Activated naive CD8-positive, alpha-beta T cell treated with anti-CD3 and anti-CD28 coated beads, Interleukin-2, amount 50 U/mL, for 16 hours (primary cell): ENCODE data around the gene CYSRT1.

ENCODE experiments used
- DNase-seq: peaks from one replicate; pipeline ENCODE4 v3.0.0-alpha.2; 2020; ENCODE audit warnings: low read depth, low spot score

The CYSRT1 gene

DNA sequence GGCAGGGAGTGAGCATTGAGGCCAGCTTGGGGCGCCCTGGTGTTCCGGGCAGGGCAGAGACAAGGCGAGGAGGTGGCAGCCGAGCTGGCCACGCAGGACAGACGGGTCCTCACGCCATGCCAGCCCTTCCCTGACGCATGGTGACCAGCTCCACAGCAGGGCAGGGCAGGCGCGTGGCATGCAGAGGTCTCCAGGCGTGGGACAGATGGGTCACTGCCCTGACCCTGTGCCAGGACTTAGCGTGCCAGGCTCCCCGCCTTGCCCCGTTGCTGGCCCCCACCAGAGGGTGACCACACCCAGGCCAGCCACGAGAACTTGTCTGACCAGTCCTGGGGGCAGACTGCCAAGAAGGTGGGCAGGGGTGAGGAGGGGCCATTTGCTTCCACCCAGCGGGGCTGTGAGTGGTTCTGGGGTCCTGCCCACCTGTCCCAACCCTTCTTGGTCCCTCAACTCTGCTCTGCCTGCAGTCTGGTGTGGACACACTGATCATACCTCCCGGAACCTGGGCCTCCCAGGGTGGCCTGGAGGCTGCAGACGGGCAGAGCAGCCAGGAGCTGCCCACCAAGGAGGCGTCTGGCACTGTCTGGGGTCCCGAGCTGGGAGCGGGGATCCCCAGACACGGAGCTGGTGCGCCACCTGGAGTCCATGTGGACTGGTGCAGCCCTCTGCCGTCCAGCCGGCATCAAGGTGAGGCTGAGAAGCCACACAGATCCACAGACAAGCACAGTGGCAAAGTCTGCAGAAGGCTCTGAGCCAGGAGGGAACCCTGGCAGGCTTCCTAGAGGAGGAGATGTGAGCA is 2.3 kb downstream of the CYSRT1 start, which contains the start of gene RNF224:
Gene RNF224, plus strand, starts transcription at position 449 of the 799 bp plus-strand sequence. CDS start 834 bp downstream, outside the sequence.
- peak; percentile 70 for DNase-seq

DNA sequence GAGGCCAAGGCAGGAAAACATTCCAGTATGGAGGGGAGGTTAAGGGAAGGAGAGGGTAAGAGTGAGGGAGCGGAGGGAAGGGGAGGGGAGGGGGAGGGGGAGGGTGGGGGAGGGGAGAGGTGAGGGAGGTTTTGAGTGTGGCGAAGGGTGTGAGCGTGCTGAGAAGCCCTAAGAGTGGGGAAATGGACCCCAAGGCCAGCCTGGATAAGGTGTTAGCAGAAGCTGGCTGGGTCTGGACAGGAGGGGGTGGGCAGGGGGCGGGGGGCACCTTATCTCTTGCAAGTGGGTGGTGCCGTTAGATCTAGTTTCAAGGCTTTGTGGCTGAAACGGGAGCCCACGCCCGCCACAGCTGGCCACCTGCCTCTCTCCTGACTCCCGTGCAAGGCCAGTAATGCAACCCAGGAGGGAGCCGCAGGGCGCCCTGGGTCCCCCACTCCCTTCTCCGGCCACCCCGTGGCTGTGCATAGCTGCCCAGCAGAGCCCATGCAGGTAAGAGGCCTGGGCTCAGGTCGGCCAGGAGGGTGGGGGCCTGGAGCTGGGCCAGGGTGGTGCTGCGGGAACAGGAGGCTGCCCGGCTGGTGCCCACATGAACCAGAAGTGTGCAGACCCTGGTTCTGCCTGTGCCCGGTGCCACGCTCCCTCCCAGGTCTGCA is 3.0 kb downstream of the CYSRT1 start:
- DNase-seq, result no peak

DNA sequence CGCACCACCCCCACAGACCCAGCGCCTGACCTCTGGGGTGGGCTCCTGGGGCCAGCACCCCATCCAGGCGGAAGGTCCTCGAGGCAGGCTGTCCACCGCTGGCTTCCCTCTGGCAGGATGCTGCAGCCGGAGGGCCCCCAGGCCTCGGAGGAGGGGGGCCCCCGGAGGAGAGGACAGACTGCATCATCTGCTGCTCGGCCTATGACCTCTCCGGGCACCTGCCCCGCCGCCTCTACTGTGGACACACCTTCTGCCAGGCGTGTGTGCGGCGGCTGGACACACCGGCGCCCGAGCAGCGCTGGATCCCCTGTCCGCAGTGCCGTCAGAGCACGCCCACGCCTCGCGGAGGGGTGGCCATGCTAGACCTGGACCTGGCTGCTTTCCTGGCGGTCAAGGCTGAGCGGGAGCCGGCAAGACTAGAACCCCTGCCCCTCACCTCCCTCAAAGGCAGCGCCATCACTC is 3.6 kb downstream of the CYSRT1 start:
- no peak for DNase-seq

DNA sequence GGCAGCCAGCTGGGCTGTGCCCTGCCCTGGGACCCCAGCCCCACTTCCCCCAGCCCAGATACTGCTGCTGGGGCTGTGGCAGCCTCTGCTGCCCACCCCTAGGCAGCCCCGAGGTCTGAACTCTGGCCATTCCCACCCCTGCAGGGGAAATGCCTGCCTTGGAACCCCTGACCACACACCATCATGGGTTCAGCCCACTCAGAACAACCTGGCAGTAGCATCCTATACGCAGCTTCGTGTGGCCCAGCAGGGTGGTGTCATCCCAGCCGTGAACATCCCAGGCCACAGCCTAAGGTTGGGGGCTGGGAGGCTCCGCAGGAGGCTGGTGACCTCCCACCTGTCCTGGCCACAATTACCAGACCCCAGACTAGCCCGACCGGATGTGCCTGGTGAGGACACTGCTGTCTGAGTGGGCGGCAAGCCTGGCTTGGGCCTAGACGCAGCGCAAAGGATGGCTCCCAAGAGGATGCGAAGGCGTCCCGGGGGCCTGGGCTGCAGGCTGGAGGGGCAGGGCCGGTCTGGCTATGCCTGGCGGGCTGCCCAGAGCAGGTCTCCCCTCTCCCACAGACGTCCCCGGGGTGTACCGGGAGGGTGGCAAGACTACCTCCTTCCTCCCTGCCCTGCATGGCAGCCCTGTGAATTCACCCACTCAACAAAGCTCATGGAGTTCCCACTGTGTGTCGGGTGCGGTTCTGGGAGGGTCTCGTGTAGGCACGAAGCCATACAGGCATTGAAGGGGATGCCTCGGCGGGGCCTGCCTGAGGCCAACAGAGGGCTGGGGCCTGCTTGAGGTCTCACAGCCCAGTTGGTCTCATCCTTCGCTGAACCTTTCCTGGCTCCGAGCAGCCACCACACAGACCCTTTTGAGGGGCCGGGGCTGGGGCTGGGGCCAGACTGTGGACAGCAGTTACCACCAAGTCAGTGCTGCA is 4.3 kb downstream of the CYSRT1 start:
- DNase-seq, result no peak

DNA sequence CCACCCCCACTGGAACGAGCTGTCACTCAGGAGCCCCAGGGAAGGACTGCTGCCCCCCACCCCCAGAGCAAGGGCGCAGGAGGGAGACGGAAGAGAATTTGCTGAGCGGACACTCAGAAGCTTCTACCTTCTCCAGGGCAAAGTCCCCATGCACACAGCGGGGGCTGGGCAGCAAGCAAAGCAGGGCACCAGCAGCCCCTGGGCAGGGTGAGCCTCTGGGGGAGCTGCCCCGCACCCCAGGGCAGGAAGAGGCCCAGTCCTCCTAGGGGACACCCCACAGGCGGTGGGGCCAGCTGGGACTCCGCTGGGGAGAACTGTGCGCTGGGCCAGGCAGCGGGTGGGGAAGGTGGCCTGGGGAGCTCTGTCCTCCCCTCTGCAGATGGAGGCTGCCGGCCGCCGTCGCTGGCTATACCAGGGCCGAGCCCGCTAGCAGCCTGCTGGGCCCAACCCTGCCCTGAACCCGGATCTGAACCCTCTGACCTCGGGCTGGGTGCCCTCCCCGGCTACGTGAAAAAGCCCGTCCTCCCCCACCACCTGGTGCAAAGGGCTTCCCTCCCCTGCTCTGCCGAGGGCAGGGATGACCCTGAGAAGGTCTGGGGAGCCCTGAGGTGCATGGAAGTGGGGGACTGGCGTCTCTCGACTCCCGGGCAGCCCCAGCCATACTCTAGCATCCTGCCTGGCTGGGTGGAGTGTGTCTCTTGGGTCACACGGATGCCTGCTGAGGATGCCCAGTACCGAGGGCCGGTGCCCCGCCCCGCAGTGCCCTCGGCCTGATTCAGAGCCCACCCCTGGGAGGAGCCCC is 5.1 kb downstream of the CYSRT1 start:
- DNase-seq, result no peak

DNA sequence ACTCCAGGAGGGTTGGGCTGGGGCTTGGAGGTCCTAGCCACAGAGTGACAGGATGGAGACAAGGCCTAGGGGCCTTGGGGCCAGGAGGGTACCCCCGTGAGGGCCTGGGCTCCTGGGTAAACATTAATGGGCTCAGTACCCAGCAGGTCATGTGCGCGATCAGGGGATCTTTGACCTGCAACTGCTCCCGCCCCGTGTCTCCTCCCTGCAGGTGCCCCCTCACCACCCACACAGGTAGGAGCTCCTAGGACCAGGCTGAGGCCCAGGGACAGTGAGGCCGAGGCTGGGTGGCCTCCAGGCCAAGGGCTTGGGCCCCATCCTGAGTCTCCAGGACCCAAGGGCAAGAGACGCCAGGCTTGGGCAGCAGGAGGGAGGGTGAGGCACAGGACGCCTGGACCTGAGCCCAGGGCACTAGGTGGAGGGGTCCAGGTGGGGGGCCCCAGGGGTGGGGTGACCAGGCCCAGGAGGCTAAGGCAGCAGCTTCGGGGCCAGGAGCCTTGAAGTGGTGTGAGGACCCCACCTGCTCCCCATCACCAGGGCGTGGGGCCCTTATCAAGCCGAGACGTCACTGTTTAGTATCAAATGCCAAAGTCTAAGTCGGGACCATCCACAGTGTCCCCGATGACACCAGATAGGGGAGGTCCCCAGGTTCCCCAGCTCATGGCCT is 5.9 kb downstream of the CYSRT1 start, which contains the start of gene SLC34A3:
Gene SLC34A3, plus strand, starts transcription at position 197 of the 667 bp plus-strand sequence. CDS start 802 bp downstream, outside the sequence.
- no peak for DNase-seq

DNA sequence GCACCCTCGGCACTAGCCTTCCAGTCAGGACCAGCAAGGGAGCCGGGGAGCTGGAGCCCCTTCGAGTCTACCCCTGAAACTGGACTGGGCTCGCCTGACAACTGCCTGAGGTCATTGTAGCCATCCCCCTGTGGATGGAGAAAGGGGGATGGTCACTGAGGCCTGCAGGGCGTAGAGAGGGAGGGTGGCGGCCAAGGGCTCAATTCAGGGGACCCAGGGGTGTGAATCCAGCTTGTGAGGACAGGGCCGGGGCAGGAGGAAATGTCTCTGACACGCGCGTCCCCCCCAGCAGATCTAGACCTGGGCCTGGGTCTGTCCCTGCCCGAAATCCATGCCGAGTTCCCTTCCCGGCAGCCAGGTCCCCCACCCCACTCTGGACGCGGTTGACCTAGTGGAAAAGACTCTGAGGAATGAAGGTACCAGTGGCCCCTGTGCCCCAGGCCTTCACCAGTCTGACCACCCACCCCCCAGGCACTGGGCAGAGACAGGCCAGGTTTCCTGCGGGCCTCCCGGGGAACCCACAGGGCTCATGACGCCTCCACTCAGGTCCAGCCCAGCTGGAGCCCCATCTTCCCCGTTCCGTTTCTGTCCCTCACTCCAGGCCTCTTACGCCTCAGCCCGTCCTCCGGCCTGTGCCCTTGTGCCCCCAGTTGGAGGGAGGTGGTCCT is 6.5 kb downstream of the CYSRT1 start:
- DNase-seq, result no peak

DNA sequence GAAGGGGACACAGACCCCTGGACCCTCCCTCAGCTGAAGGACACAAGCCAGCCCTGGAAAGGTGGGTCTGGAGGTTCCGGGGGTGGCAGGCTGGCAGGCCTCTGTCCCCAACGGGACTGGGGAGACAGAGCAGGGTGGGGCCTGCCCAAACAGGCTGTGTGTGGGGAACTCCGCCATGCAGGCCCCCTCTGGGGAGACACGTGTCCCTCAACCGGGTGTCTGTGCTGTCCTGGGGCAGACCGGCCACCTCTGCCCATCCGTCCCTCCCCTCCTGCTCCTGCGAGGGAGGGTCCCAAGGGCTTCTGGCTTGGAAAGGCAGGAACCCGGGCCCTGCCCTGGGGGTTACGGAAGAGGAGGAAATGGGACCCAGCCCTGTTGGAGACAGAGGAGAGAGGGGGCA is 7.1 kb downstream of the CYSRT1 start:
- no peak for DNase-seq

DNA sequence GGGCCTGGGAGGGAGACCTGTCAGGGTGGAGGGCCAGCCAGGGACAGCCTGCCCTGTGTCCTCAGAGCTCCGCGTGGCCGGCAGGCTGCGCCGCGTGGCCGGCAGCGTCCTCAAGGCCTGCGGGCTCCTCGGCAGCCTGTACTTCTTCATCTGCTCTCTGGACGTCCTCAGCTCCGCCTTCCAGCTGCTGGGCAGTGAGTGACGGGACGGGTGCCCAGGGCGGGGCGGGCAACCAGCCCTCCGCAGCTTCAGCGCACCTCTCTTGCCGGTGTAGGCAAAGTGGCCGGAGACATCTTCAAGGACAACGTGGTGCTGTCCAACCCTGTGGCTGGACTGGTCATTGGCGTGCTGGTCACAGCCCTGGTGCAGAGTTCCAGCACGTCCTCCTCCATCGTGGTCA is 7.5 kb downstream of the CYSRT1 start:
- no peak for DNase-seq

DNA sequence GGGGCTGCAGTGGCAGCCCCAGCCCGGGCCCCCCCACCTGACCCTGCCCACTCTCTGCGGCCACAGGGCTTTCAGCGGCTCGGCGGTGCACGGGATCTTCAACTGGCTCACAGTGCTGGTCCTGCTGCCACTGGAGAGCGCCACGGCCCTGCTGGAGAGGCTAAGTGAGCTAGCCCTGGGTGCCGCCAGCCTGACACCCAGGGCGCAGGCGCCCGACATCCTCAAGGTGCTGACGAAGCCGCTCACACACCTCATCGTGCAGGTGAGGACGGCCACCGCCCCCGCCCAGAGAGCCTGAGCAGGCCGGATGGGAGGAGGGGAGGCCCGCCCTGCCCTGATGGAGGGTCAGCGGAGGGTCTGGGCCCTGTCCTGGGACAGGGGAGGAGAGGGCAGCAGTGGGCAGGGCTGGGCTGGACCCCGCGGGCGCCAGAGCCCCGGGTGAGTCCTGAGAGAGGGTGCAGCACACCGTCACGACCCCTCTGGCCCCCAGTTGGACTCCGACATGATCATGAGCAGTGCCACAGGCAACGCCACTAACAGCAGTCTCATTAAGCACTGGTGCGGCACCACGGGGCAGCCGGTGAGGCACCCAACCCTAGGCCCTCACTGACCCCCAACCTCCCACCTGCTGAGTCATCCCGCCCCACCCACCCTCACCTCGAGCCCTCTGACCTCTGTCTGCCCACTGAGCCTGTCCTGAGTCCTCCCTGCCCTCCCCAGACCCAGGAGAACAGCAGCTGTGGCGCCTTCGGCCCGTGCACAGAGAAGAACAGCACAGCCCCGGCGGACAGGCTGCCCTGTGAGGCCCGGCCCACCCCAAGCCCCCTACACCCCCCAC is 8.4 kb downstream of the CYSRT1 start:
- DNase-seq, result no peak

DNA sequence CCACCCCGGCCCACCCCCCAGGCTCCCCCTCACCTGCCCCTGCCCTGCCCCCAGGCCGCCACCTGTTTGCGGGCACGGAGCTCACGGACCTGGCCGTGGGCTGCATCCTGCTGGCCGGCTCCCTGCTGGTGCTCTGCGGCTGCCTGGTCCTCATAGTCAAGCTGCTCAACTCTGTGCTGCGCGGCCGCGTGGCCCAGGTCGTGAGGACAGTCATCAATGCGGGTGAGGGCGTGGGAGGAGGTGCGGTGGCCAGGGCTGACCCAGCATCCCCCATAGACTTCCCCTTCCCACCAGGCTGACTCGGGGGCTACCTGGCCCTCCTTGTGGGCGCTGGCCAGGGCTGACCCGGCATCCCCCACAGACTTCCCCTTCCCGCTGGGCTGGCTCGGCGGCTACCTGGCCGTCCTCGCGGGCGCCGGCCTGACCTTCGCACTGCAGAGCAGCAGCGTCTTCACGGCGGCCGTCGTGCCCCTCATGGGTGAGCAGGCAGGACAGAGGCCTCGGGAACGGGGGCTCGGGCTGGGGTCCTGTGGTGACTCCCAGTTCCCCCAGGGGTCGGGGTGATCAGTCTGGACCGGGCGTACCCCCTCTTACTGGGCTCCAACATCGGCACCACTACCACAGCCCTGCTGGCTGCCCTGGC is 9.2 kb downstream of the CYSRT1 start:
- DNase-seq, result no peak

DNA sequence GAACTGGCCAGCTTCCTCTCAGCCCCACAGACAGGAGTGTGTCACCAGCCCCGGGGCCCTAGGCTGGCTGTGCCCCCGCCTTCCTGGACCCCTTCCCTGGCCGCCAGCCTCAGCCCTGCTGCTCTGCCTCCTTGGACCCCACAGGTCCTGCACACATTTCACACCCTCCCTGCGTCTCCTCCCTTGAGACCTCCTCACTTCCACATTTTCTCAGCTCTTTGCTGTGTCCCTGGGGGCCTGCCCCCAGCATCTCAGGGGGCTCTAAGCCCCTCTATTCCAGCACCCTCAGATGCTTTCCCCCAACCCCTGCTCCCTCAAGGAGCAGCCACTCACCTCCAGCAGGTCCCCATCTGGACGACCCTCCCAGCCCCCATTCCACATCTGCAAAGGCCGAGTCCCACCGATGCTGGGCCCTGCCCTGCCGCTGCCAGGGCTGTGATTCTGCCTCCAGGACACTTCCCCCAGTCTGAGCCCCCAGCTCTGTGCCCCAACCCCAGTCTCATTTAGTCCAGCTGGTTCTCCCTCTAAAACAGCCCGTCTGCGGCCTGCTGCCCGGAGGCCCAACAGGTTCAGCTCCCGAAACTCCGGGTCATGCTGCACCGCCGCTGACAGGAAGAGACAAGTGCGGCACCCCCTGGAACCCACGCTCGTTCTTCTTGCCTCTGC is 9.9 kb downstream of the CYSRT1 start:
- no peak for DNase-seq

DNA sequence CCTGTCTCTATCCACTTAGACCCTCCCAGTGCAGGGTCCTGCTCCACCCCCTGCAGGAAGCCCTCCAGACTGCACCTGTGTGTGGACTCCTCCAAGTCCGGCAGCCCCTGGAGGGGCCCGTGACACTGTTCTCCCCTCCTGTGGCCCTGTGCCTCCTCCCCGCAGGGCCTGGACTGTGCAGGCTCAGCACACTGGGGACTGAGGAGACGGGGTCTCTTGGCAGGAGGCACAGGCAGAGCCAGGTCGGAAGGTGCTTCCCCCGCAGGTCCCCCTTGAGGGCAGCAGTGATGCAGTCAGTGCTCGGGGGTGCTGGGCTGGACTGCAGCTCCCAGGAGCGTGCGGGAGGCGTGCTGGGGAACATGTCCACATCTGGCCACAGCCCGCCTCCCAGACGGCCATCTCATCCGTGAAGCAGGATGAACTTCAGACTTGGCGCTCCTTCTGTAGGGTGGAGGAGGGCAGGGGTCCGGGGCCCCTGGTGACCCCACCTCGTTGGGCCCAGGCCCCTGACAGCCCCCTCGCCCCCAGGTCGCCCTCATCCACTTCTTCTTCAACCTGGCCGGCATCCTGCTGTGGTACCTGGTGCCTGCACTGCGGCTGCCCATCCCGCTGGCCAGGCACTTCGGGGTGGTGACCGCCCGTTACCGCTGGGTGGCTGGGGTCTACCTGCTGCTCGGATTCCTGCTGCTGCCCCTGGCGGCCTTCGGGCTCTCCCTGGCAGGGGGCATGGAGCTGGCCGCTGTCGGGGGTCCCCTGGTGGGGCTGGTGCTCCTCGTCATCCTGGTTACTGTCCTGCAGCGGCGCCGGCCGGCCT is 10.7 kb downstream of the CYSRT1 start:
- DNase-seq, result no peak

DNA sequence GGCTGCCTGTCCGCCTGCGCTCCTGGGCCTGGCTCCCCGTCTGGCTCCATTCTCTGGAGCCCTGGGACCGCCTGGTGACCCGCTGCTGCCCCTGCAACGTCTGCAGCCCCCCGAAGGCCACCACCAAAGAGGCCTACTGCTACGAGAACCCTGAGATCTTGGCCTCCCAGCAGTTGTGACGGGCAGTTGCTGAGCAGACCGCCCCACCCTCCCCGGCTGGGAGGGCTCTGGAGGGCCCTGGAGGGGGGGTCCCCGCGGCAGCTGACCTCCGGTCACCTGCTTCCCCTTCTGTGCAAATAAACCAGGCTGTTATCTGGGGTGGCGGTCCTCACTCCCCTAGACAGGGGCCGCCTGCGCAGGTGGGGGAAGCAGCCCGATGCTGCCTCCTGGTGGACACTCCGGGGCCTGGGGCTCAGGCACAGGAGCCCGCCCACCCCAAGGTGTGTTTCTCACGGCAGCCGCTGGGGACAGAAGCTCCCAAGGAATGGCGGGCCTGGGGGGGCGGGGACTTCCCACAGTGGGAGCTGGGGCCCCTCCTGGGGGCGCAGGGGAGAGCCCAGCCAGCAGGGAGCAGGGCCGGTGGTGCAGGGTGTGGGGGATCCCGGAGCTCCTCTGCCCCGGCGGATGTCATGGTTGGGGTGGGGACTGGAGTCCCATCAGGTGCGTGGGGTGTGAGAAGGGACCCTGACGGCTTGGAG is 11.4 kb downstream of the CYSRT1 start:
- peak; percentile 91 for DNase-seq

DNA sequence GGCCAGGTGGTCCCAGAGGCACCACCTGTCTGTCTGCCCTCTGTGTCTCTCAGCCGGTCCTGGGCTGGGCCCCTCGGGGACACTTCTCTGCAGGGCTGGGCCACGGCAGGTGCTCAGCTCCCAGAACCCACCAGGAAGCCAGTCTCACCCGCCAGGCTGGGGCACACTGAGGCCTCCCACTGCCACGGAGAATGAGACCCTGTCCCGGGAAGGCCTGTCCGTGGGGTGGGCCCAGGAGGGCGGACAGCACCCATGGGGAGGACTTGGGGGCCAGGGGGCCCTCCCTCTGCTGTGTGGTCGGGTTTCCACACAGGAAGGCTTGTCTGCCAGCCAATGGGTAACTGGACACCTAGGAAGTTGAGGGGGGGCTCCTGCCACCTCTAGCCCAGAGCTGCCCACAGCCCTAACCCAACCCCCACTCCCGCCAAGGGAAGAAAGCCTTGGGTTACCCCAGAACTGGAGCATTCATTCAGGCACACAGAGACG is 12.0 kb downstream of the CYSRT1 start:
- no peak for DNase-seq
